Keratinocyte (primary cell): ENCODE results near the gene RSPH9. TPM values are rescaled to one million over a fixed set of nuclear protein-coding genes. Genes with fewer than 3 reads are reported as not detected.

ENCODE experiments used
- DNase-seq: peaks from one replicate; pipeline ENCODE4 v3.0.0-alpha.2; 2011; ENCODE audit warnings: low read depth, missing footprints, low spot score
- FAIRE-seq: peaks from 2 replicates; lab custom pipeline; 2011; peaks lifted over from hg19 to GRCh38; lab: Jason Lieb, UNC
- H2AFZ ChIP-seq: 2 replicates; pipeline ENCODE4 v1.6.0; 2012; ENCODE audit warnings: low read length, control low read depth, inconsistent platforms; ENCODE audit not compliant: control insufficient read depth
- H3K27ac ChIP-seq: 2 replicates; pipeline ENCODE4 v1.5.1; 2011; ENCODE audit warnings: low read length; ENCODE audit not compliant: control insufficient read depth, insufficient read depth
- H3K27me3 ChIP-seq: 3 replicates; pipeline ENCODE4 v1.6.0; 2011; ENCODE audit warnings: low read length; ENCODE audit not compliant: control insufficient read depth, insufficient read depth; ENCODE audit errors: extremely low read depth
- H3K36me3 ChIP-seq, 2 experiments: 2 replicates in 1 of 2; 3 replicates in 1 of 2; pipeline ENCODE4 v1.5.1; 2011; ENCODE audit warnings: low read length in 2 of 2, mild to moderate bottlenecking in 1 of 2; ENCODE audit not compliant: control insufficient read depth in 2 of 2, insufficient read depth in 2 of 2; ENCODE audit errors: extremely low read depth in 1 of 2
- H3K4me1 ChIP-seq: 3 replicates; pipeline ENCODE4 v1.5.1; 2011; ENCODE audit warnings: low read length; ENCODE audit not compliant: control insufficient read depth, insufficient read depth; ENCODE audit errors: extremely low read depth
- H3K4me2 ChIP-seq: 3 replicates; pipeline ENCODE4 v1.6.0; 2011; ENCODE audit warnings: low read depth, low read length; ENCODE audit not compliant: control insufficient read depth, insufficient read depth; ENCODE audit errors: extremely low read depth
- H3K4me3 ChIP-seq, 3 experiments: fragments of 200-600 bp in 1 of 3; sonication (generic) in 1 of 3; 2 replicates in 2 of 3; 3 replicates in 1 of 3; pipeline ENCODE4 v1.5.1; 2011 to 2016; ENCODE audit warnings: low read length in 3 of 3, mild to moderate bottlenecking in 3 of 3, control low read depth in 2 of 3, inconsistent platforms in 1 of 3, low read depth in 1 of 3, mixed read lengths in 1 of 3, mixed run types in 1 of 3, moderate library complexity in 1 of 3; ENCODE audit not compliant: control insufficient read depth in 2 of 3, insufficient read depth in 2 of 3; ENCODE audit errors: extremely low read depth in 1 of 3
- H3K79me2 ChIP-seq: 2 replicates; pipeline ENCODE4 v1.6.0; 2012; ENCODE audit warnings: low read length; ENCODE audit not compliant: control insufficient read depth, insufficient read depth
- H3K9ac ChIP-seq: 3 replicates; pipeline ENCODE4 v1.6.0; 2011; ENCODE audit warnings: low read length; ENCODE audit not compliant: control insufficient read depth, insufficient read depth; ENCODE audit errors: extremely low read depth
- H3K9me1 ChIP-seq: 3 replicates; pipeline ENCODE4 v1.6.0; 2011; ENCODE audit warnings: low read length; ENCODE audit not compliant: control insufficient read depth, insufficient read depth; ENCODE audit errors: extremely low read depth
- H3K9me3 ChIP-seq: 2 replicates; pipeline ENCODE4 v1.5.1; 2012; ENCODE audit warnings: low read depth, low read length; ENCODE audit not compliant: control insufficient read depth
- H4K20me1 ChIP-seq: 3 replicates; pipeline ENCODE4 v1.6.0; 2011; ENCODE audit warnings: low read length; ENCODE audit not compliant: control insufficient read depth, insufficient read depth; ENCODE audit errors: extremely low read depth
- EZH2 ChIP-seq: IDR thresholded peaks from one replicate; pipeline ENCODE4 v1.6.1; 2012; ENCODE audit warnings: inconsistent platforms, mild to moderate bottlenecking, low read length, moderate library complexity
- dilution Hi-C: fragments of 300-500 bp; cut with MboI; formaldehyde crosslinking; loops from one replicate; pipeline ENCODE4 v1.7.0; 2020; ENCODE audit warnings: low sequenced_read_pairs; ENCODE audit not compliant: extremely low pct_ligation_motif_present
- polyA plus RNA-seq, 5 experiments: library from polyadenylated mRNA; depleted of rRNA in 3 of 5; stranded (reverse) in 3 of 5; stranded (forward) in 1 of 5; unstranded in 1 of 5; fragments of >200 nt; gene quantifications; 1 replicate in 1 of 5; 2 replicates in 3 of 5; 3 replicates in 1 of 5; pipeline versions ENCODE4 v1.2.1 to v1.2.3, GENCODE V29; 2011 to 2012; ENCODE audit warnings: missing spikeins in 2 of 5, low read depth in 1 of 5, low replicate concordance in 1 of 5
- TF ChIP-seq, protein P1 (sequence below), 3 experiments: IDR thresholded peaks in 1 of 3; conservative IDR thresholded peaks in 1 of 3; optimal IDR thresholded peaks in 1 of 3; 2 replicates in 2 of 3; 3 replicates in 1 of 3; pipeline versions ENCODE3 to v1.5.1; 2011; ENCODE audit warnings: low read length in 3 of 3, mild to moderate bottlenecking in 3 of 3, moderate library complexity in 2 of 3, control low read depth in 1 of 3, inconsistent platforms in 1 of 3; ENCODE audit not compliant: insufficient read depth in 2 of 3; ENCODE audit errors: extremely low read depth in 1 of 3

The RSPH9 gene
- polyA plus RNA-seq, 1 donor (not counting 4 experiments of a cell fraction or from before 2014, with no cell fraction given): not detected

DNA sequence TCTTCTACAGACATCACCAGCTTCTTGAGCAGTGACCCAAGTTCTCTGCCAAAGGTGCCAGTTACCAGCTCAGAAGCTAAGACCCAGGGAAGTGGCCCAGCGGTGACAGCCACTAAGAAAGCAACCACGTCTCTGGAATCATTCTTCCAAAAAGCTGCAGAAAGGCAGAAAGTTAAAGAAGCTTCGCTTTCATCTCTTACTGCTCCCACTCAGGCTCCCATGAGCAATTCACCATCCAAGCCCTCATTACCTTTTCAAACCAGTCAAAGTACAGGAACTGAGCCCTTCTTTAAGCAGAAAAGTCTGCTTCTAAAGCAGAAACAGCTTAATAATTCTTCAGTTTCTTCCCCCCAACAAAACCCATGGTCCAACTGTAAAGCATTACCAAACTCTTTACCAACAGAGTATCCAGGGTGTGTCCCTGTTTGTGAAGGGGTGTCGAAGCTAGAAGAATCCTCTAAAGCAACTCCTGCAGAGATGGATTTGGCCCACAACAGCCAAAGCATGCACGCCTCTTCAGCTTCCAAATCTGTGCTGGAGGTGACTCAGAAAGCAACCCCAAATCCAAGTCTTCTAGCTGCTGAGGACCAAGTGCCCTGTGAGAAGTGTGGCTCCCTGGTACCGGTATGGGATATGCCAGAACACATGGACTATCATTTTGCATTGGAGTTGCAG is 31.0 kb upstream of the RSPH9 start:
- H3K9ac ChIP-seq: no peak overlapping the region
- H3K27ac ChIP-seq: no peak overlapping the region
- dilution Hi-C loops: no loop called here
- H3K9me1 ChIP-seq: no peaks in the 10 kb centered on the region
- no peaks in the 10 kb centered on the region for H3K79me2 ChIP-seq
- no peak overlapping the region for H3K4me3 ChIP-seq
- H3K27me3 ChIP-seq: no peaks in the 10 kb centered on the region
- no peak overlapping the region for H3K4me2 ChIP-seq
- H3K9me3 ChIP-seq: no peaks in the 10 kb centered on the region
- no peaks in the 10 kb centered on the region for H3K4me1 ChIP-seq
- TF ChIP-seq EZH2: no peak
- TF ChIP-seq, protein P1, sequence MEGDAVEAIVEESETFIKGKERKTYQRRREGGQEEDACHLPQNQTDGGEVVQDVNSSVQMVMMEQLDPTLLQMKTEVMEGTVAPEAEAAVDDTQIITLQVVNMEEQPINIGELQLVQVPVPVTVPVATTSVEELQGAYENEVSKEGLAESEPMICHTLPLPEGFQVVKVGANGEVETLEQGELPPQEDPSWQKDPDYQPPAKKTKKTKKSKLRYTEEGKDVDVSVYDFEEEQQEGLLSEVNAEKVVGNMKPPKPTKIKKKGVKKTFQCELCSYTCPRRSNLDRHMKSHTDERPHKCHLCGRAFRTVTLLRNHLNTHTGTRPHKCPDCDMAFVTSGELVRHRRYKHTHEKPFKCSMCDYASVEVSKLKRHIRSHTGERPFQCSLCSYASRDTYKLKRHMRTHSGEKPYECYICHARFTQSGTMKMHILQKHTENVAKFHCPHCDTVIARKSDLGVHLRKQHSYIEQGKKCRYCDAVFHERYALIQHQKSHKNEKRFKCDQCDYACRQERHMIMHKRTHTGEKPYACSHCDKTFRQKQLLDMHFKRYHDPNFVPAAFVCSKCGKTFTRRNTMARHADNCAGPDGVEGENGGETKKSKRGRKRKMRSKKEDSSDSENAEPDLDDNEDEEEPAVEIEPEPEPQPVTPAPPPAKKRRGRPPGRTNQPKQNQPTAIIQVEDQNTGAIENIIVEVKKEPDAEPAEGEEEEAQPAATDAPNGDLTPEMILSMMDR (optimal IDR thresholded peaks at IDR 0.05 in 1 of 3, IDR thresholded peaks at IDR 0.05 in 1 of 3, conservative IDR thresholded peaks at IDR 0.05 in 1 of 3; ENCODE audit: extremely low read depth in 1 of 3, insufficient read depth in 2 of 3, low read length in 3 of 3): no peak
- no peaks in the 10 kb centered on the region for H4K20me1 ChIP-seq
- DNase-seq (no peak), FAIRE-seq (no peak)
- H2AFZ ChIP-seq: no peak overlapping the region
- peaks cover 22 to 24% of the 10 kb centered on the region in 2 experiments for H3K36me3 ChIP-seq

- Histone ChIP-seq H2AFZ (no peak overlapping the region), H3K36me3 (peaks cover 22 to 24% of the 10 kb centered on the region in 2 experiments), H3K27ac (no peak overlapping the region), H4K20me1 (no peaks in the 10 kb centered on the region), H3K9me1 (no peaks in the 10 kb centered on the region), H3K79me2 (no peaks in the 10 kb centered on the region), H3K9ac (no peak overlapping the region), H3K27me3 (no peaks in the 10 kb centered on the region), H3K4me1 (no peaks in the 10 kb centered on the region), H3K4me3 (no peak overlapping the region), H3K4me2 (no peak overlapping the region), H3K9me3 (no peaks in the 10 kb centered on the region)
- TF ChIP-seq EZH2: no peak
- TF ChIP-seq, protein P1 (optimal IDR thresholded peaks at IDR 0.05 in 1 of 3, IDR thresholded peaks at IDR 0.05 in 1 of 3, conservative IDR thresholded peaks at IDR 0.05 in 1 of 3; ENCODE audit: extremely low read depth in 1 of 3, insufficient read depth in 2 of 3, low read length in 3 of 3): no peak
- no peak for DNase-seq
- no peak for FAIRE-seq
- dilution Hi-C loops: no loop called here
Measured at GRCh38 chr6:43614396-43614730, 30.5 kb upstream of the RSPH9 start.
